Midbrain (tissue), 1 donor: Measurements from ENCODE around the gene OSBP2.
"Not testable (repeated sequence)": the region's sequence is repeated elsewhere in the genome, so short reads cannot be mapped to it uniquely, and the experiment has no call there.

Source experiments
- DNase-seq: peaks from one replicate; lab custom pipeline; 2025; lab: John Stamatoyannopoulos, UW

The OSBP2 gene

GRCh38 chr22:30679895-30680690 lies 14.6 kb upstream of the OSBP2 start:
- DNase-seq, result not testable (repeated sequence)

GRCh38 chr22:30680991-30681770 lies 13.5 kb upstream of the OSBP2 start:
- DNase-seq, result no peak

GRCh38 chr22:30681831-30682230 lies 12.8 kb upstream of the OSBP2 start:
- DNase-seq, result no peak

GRCh38 chr22:30685178-30685577 lies 9.5 kb upstream of the OSBP2 start:
- DNase-seq, result no peak

GRCh38 chr22:30687358-30687757 lies 7.3 kb upstream of the OSBP2 start:
- DNase-seq, result no peak

GRCh38 chr22:30689622-30690021 lies 5.1 kb upstream of the OSBP2 start:
- DNase-seq, result no peak

- DNase-seq, result no peak
Observed at GRCh38 chr22:30691204-30691603, 3.5 kb upstream of the OSBP2 start.

GRCh38 chr22:30694171-30694639 lies 469 bp upstream of the OSBP2 start:
- DNase-seq, result peak; percentile 57

- peak; percentile 29 for DNase-seq
Observed at GRCh38 chr22:30695351-30695851, 727 bp downstream of the OSBP2 start.

- DNase-seq, result peak; percentile 6
Observed at GRCh38 chr22:30695871-30696655, 1.4 kb downstream of the OSBP2 start.

- DNase-seq, result no peak
Observed at GRCh38 chr22:30697975-30698374, 3.3 kb downstream of the OSBP2 start.

- no peak for DNase-seq
Observed at GRCh38 chr22:30701872-30702271, 7.2 kb downstream of the OSBP2 start.

- DNase-seq, result no peak
Observed at GRCh38 chr22:30702856-30703255, 8.2 kb downstream of the OSBP2 start.

- no peak for DNase-seq
Observed at GRCh38 chr22:30704978-30705377, 10.3 kb downstream of the OSBP2 start.

GRCh38 chr22:30705710-30706651 lies 11.3 kb downstream of the OSBP2 start:
- no peak for DNase-seq

GRCh38 chr22:30709980-30710379 lies 15.3 kb downstream of the OSBP2 start:
- DNase-seq, result not testable (repeated sequence)

GRCh38 chr22:30712094-30712493 lies 17.4 kb downstream of the OSBP2 start:
- DNase-seq, result no peak

- no peak for DNase-seq
Observed at GRCh38 chr22:30714062-30714461, 19.4 kb downstream of the OSBP2 start.

GRCh38 chr22:30717331-30717921 lies 22.8 kb downstream of the OSBP2 start:
- no peak for DNase-seq

- no peak for DNase-seq
Observed at GRCh38 chr22:30717952-30718351, 23.3 kb downstream of the OSBP2 start.

GRCh38 chr22:30718491-30718890 lies 23.8 kb downstream of the OSBP2 start:
- DNase-seq, result no peak
